Fibroblast of villous mesenchyme (primary cell): ENCODE data around the gene ZNF224. TPM values are rescaled to one million over a fixed set of nuclear protein-coding genes. Genes with fewer than 3 reads are reported as not detected.

Source experiments
- DNase-seq: peaks from one replicate; pipeline ENCODE4 v3.0.0-alpha.2; 2010; ENCODE audit warnings: low read depth
- H3K4me3 ChIP-seq: 2 replicates; pipeline ENCODE4 v1.5.1; 2011; ENCODE audit warnings: low read depth, mild to moderate bottlenecking, low read length
- CTCF ChIP-seq: IDR thresholded peaks from 2 replicates; pipeline ENCODE4 v1.5.1; 2012; ENCODE audit warnings: low read depth, mild to moderate bottlenecking, low read length; ENCODE audit not compliant: insufficient read depth
- total RNA-seq: library from RNA; depleted of rRNA; stranded (reverse); fragments of >200 nt; gene quantifications from 2 replicates; pipeline ENCODE4 v1.2.3, GENCODE V29; 2012

ZNF224 gene
- 20.0 and 28.9 TPM in 2 replicates for total RNA-seq

- H3K4me3 ChIP-seq = peak within 1 kb of the TSS; percentile 79
- peak; percentile 93 for DNase-seq
- no peak for TF ChIP-seq CTCF
Measured at GRCh38 chr19:44093931-44094765, at the start of gene ZNF224. TSS of gene ZNF224 (plus strand) at chr19:44094361. CDS start at chr19:44097874, 3,513 bp downstream.

- H3K4me3 ChIP-seq = peak overlapping the region; percentile 95
- DNase-seq = no peak
- TF ChIP-seq CTCF = no peak
Measured at GRCh38 chr19:44050740-44051649, 43.2 kb upstream of the ZNF224 start.

GRCh38 chr19:44051650-44052402, 42.3 kb upstream of the ZNF224 start, which contains the start of gene ZNF223:
TSS of gene ZNF223 (plus strand) at chr19:44052036. CDS start at chr19:44055177, 3,141 bp downstream.
- peak; percentile 91 for DNase-seq

GRCh38 chr19:44055870-44056269, 38.3 kb upstream of the ZNF224 start:
- H3K4me3 ChIP-seq = no peak overlapping the region
- DNase-seq = no peak
- no peak for TF ChIP-seq CTCF

More at GRCh38 chr19:44051650-44052402, 42.3 kb upstream of the ZNF224 start, which contains the start of gene ZNF223:
- no peak for TF ChIP-seq CTCF
- peak within 1 kb of the TSS; percentile 95 for H3K4me3 ChIP-seq

GRCh38 chr19:44059229-44059628, 34.9 kb upstream of the ZNF224 start:
- no peak overlapping the region for H3K4me3 ChIP-seq
- DNase-seq = no peak
- TF ChIP-seq CTCF = no peak

GRCh38 chr19:44061038-44061437, 33.1 kb upstream of the ZNF224 start:
- H3K4me3 ChIP-seq = no peak overlapping the region
- TF ChIP-seq CTCF = no peak
- DNase-seq = no peak
